ENCODE measurements around the gene RABL6. TPM values are rescaled to one million over a fixed set of nuclear protein-coding genes. Genes with fewer than 3 reads are reported as not detected.
A peak's percentile ranks its signal among the peaks of the same experiment; 100 is the strongest.
"Not testable (repeated sequence)": the region's sequence is repeated elsewhere in the genome, so short reads cannot be mapped to it uniquely, and the experiment has no call there.

The RABL6 gene
- total RNA-seq, 2 experiments from 2014 or later, result 74.9 to 82.7 TPM

GRCh38 chr9:136865768-136866103 is 58.0 kb downstream of the RABL6 start:
- Mint-ChIP-seq H3K27me3 (ENCODE audit: low read depth) (no peaks in the 10 kb centered on the region), H3K27ac (peak overlapping the region; percentile 69), H3K4me3 (peak overlapping the region; percentile 87), H3K36me3 (ENCODE audit: low read depth) (peaks cover 4% of the 10 kb centered on the region), H3K9me3 (no peaks in the 10 kb centered on the region), H3K4me1 (ENCODE audit: low read depth) (peaks cover 20% of the 10 kb centered on the region)
- intact Hi-C loops (cut with micrococcal nuclease), result loop anchor here (1.0 to 5.0 kb wide), 4 partner anchors 16 to 73 kb away; partner anchors contain the start of genes PHPT1, TMEM141 and TRAF2
- CTCF ChIA-PET, result no interaction called here
- DNase-seq, result no peak

GRCh38 chr9:136866898-136867421 is 59.2 kb downstream of the RABL6 start:
- Mint-ChIP-seq H3K4me3 (peak overlapping the region; percentile 69), H3K4me1 (ENCODE audit: low read depth) (peaks cover 20% of the 10 kb centered on the region)
- H3K36me3 Mint-ChIP-seq (ENCODE audit: low read depth); H3K27me3 Mint-ChIP-seq (ENCODE audit: low read depth); H3K27ac Mint-ChIP-seq; CTCF ChIA-PET; H3K9me3 Mint-ChIP-seq: not testable (repeated sequence)
- peak; percentile 6 for DNase-seq
- intact Hi-C loops (cut with micrococcal nuclease), result loop anchor here (1.0 to 5.0 kb wide), 4 partner anchors 15 to 75 kb away; partner anchors contain the start of genes PHPT1, TMEM141 and TRAF2

GRCh38 chr9:136867480-136867879 is 59.7 kb downstream of the RABL6 start:
- H3K27ac Mint-ChIP-seq, result no peak overlapping the region
- H3K4me3 Mint-ChIP-seq, result peak overlapping the region; percentile 69
- intact Hi-C loops (cut with micrococcal nuclease), result loop anchor here (5.0 kb wide), 1 partner anchor 75 kb away; the partner anchor contains the start of gene TMEM141
- no peaks in the 10 kb centered on the region for H3K27me3 Mint-ChIP-seq (ENCODE audit: low read depth)
- no peak for DNase-seq
- H3K36me3 Mint-ChIP-seq (ENCODE audit: low read depth), result peaks cover 5% of the 10 kb centered on the region
- peaks cover 20% of the 10 kb centered on the region for H3K4me1 Mint-ChIP-seq (ENCODE audit: low read depth)
- CTCF ChIA-PET, result no interaction called here
- H3K9me3 Mint-ChIP-seq, result peaks cover under 1% of the 10 kb centered on the region

DNA sequence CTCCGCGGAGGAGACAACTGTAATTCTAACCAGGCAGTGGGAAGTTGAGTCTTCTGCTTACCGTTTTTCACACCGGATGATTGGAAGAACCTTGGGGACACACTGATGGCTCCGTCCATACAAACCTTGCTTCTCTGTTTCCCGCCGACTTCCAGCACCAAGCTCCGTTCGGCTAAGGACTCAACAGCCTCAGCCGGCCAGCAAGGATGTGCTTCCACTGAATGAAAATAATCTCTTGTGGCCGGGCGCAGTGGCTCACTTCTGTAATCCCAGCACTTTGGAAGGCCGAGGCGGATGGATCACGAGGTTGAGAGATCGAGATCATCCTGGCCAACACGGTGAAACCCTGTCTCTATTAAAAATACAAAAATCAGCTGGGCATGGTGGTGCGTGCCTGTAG is 60.2 kb downstream of the RABL6 start:
- H3K36me3 Mint-ChIP-seq (ENCODE audit: low read depth), result peaks cover 6% of the 10 kb centered on the region
- CTCF ChIA-PET, result interaction anchor here (1.1 kb wide), 1 partner anchor 13 kb away, joined by 3 read pairs; no protein-coding TSS in a partner anchor
- intact Hi-C loops (cut with micrococcal nuclease), result loop anchor here (5.0 kb wide), 1 partner anchor 76 kb away; the partner anchor contains the start of gene TMEM141
- H3K9me3 Mint-ChIP-seq, result peaks cover 4% of the 10 kb centered on the region
- no peak overlapping the region for H3K27ac Mint-ChIP-seq
- H3K4me3 Mint-ChIP-seq, result peak overlapping the region; percentile 59
- DNase-seq, result no peak
- no peaks in the 10 kb centered on the region for H3K27me3 Mint-ChIP-seq (ENCODE audit: low read depth)
- H3K4me1 Mint-ChIP-seq (ENCODE audit: low read depth), result peaks cover 20% of the 10 kb centered on the region

- peak; percentile 3 for DNase-seq
- Mint-ChIP-seq H3K27ac (no peak overlapping the region), H3K4me3 (peak overlapping the region; percentile 42), H3K36me3 (ENCODE audit: low read depth) (peaks cover 7% of the 10 kb centered on the region), H3K27me3 (ENCODE audit: low read depth) (no peaks in the 10 kb centered on the region), H3K4me1 (ENCODE audit: low read depth) (peaks cover 19% of the 10 kb centered on the region), H3K9me3 (peaks cover 4% of the 10 kb centered on the region)
- CTCF ChIA-PET, result interaction anchor here (1.1 kb wide), 1 partner anchor 13 kb away, joined by 3 read pairs; no protein-coding TSS in a partner anchor
- intact Hi-C loops (cut with micrococcal nuclease), result loop anchor here (5.0 kb wide), 1 partner anchor 76 kb away; the partner anchor contains the start of gene TMEM141
These were observed 60.9 kb downstream of the RABL6 start for GRCh38 chr9:136868644-136869043.

DNA sequence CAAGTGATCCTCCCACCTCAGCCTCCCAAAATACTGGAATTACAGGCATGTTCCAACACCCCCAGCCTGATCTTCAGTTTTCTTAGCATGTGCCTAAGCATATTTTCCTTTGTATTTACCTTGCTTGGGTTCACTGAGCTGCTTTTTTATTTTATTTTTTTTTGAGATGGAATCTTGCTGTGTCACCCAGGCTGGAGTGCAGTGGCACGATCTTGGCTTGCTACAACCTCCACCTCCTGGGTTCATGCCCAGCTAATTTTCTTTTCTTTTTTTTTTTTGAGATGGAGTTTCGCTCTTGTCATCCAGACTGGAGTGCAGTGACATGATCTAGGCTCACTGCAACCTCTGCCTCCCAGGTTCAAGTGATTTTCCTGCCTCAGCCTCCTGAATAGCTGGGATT is 61.9 kb downstream of the RABL6 start:
- peaks cover 12% of the 10 kb centered on the region for H3K4me1 Mint-ChIP-seq (ENCODE audit: low read depth)
- H3K36me3 Mint-ChIP-seq (ENCODE audit: low read depth); DNase-seq; H3K27ac Mint-ChIP-seq; H3K9me3 Mint-ChIP-seq; H3K4me3 Mint-ChIP-seq; H3K27me3 Mint-ChIP-seq (ENCODE audit: low read depth): not testable (repeated sequence)
- intact Hi-C loops (cut with micrococcal nuclease), result loop anchor here (5.0 kb wide), 1 partner anchor 77 kb away; the partner anchor contains the start of gene TMEM141
- CTCF ChIA-PET, result interaction anchor here (1.0 to 1.5 kb wide), 2 partner anchors 160 to 177 kb away, joined by 3 to 6 read pairs; no protein-coding TSS in a partner anchor

- Mint-ChIP-seq H3K27me3 (ENCODE audit: low read depth) (no peaks in the 10 kb centered on the region), H3K36me3 (ENCODE audit: low read depth) (peaks cover 3% of the 10 kb centered on the region), H3K9me3 (peaks cover 4% of the 10 kb centered on the region), H3K4me1 (ENCODE audit: low read depth) (peaks cover 1% of the 10 kb centered on the region), H3K4me3 (no peak overlapping the region), H3K27ac (no peak overlapping the region)
- CTCF ChIA-PET, result no interaction called here
- intact Hi-C loops (cut with micrococcal nuclease), result no loop called here
- DNase-seq, result no peak
These were observed 67.4 kb downstream of the RABL6 start for GRCh38 chr9:136875155-136875554.

- H3K9me3 Mint-ChIP-seq, result peaks cover 4% of the 10 kb centered on the region
- DNase-seq, result no peak
- no peaks in the 10 kb centered on the region for H3K27me3 Mint-ChIP-seq (ENCODE audit: low read depth)
- no peak overlapping the region for H3K4me3 Mint-ChIP-seq
- intact Hi-C loops (cut with micrococcal nuclease), result no loop called here
- no peak overlapping the region for H3K27ac Mint-ChIP-seq
- H3K36me3 Mint-ChIP-seq (ENCODE audit: low read depth), result peaks cover 3% of the 10 kb centered on the region
- CTCF ChIA-PET, result no interaction called here
- H3K4me1 Mint-ChIP-seq (ENCODE audit: low read depth), result peaks cover 12% of the 10 kb centered on the region
These were observed 68.7 kb downstream of the RABL6 start for GRCh38 chr9:136876476-136876875.

DNA sequence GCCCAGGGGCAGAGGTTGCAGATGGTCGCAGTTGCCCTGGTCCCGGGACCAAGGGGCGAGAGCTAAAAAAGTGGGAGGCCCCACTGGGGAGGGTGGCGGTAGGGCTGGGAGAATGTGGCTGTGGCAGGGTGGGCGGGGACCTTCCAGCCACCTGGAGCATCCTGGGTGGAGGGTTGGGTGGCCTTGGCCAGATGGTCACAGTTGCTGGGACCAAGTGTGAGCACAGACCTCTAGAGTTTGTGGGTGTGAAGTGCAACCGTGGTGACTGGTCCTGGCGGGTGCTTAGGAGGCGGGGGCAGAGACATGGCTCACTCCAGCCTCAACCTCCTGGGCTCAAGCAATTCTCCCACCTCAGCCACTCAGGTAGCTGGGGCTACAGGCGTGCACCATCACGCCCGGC is 72.9 kb downstream of the RABL6 start:
- Mint-ChIP-seq H3K4me1 (ENCODE audit: low read depth) (peaks cover 43% of the 10 kb centered on the region), H3K36me3 (ENCODE audit: low read depth) (peaks cover 6% of the 10 kb centered on the region), H3K27ac (no peak overlapping the region), H3K9me3 (no peaks in the 10 kb centered on the region), H3K27me3 (ENCODE audit: low read depth) (no peaks in the 10 kb centered on the region), H3K4me3 (no peak overlapping the region)
- intact Hi-C loops (cut with micrococcal nuclease), result loop anchor here (2.0 to 10.0 kb wide), 4 partner anchors 342 to 976 kb away; partner anchors contain the start of genes CAMSAP1, CYSRT1, RNF208 and RNF224
- DNase-seq, result no peak
- CTCF ChIA-PET, result interaction anchor here (0.7 to 1.2 kb wide), 2 partner anchors 12 to 149 kb away, joined by 3 read pairs; no protein-coding TSS in a partner anchor

DNA sequence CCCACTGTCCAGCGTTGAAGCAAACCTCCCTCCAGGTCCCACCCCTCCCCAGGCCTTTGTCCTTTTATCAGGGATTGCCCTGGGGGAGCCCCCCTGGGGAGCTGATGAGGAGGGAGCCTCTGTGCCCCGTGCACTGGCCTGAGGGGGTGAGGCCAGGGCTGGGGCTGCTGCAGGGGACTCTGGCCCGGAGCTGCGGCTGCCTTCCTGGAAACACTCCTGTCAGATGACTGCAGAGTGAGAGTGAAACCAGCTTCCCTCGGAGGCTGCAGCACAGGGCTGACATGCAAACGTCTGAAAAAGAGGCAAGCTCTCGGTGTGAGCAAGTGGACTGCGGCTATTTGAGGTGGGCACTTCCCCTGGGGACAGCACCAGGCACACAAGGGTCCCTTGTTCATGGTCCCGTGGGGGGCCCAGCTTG is 74.0 kb downstream of the RABL6 start:
- Mint-ChIP-seq H3K36me3 (ENCODE audit: low read depth) (peaks cover 6% of the 10 kb centered on the region), H3K27ac (peak overlapping the region; percentile 97), H3K4me3 (peak overlapping the region; percentile 70), H3K4me1 (ENCODE audit: low read depth) (peaks cover 43% of the 10 kb centered on the region), H3K9me3 (no peaks in the 10 kb centered on the region), H3K27me3 (ENCODE audit: low read depth) (no peaks in the 10 kb centered on the region)
- intact Hi-C loops (cut with micrococcal nuclease), result loop anchor here (1.0 to 10.0 kb wide), 10 partner anchors 15 to 977 kb away; partner anchors contain the start of genes CAMSAP1, CYSRT1, EDF1 and FBXW5
- DNase-seq, result peak; percentile 86
- CTCF ChIA-PET, result interaction anchor here (0.7 to 1.2 kb wide), 4 partner anchors 23 to 148 kb away, joined by 3 read pairs; partner anchors contain the start of gene AJM1

GRCh38 chr9:136882109-136882946 is 74.6 kb downstream of the RABL6 start:
- intact Hi-C loops (cut with micrococcal nuclease), result loop anchor here (1.0 to 10.0 kb wide), 9 partner anchors 16 to 978 kb away; partner anchors contain the start of genes CAMSAP1, CYSRT1, EDF1 and FBXW5

DNA sequence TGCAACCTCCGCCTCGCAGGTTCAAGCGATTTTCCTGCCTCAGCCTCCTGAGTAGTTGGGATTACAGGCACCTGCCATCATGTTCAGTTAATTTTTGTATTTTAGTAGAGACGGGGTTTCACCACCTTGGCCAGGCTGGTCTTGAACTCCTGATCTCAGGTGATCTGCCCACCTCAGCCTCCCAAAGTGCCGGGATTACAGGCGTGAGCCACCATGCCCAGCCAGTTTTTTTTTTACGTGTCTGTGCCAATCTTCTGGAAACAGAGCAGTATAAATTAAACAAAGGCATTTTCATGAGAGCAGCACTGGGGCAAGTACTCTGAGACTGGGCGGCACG is 75.2 kb downstream of the RABL6 start:
- CTCF ChIA-PET, result interaction anchor here (0.7 to 2.5 kb wide), 3 partner anchors 40 to 482 kb away, joined by 3 to 12 read pairs (median 3); partner anchors contain the start of gene AJM1
- intact Hi-C loops (cut with micrococcal nuclease), result loop anchor here (1.0 to 10.0 kb wide), 9 partner anchors 17 to 978 kb away; partner anchors contain the start of genes CAMSAP1, CYSRT1, EDF1 and FBXW5
- peak overlapping the region; percentile 60 for H3K4me3 Mint-ChIP-seq
- DNase-seq; H3K27me3 Mint-ChIP-seq (ENCODE audit: low read depth); H3K9me3 Mint-ChIP-seq: not testable (repeated sequence)
- H3K4me1 Mint-ChIP-seq (ENCODE audit: low read depth), result peaks cover 51% of the 10 kb centered on the region
- peaks cover 11% of the 10 kb centered on the region for H3K36me3 Mint-ChIP-seq (ENCODE audit: low read depth)
- peak overlapping the region; percentile 97 for H3K27ac Mint-ChIP-seq

More at GRCh38 chr9:136882109-136882946, 74.6 kb downstream of the RABL6 start:
- CTCF ChIA-PET, result interaction anchor here (0.6 to 1.2 kb wide), 4 partner anchors 15 to 147 kb away, joined by 3 read pairs; partner anchors contain the start of gene AJM1
- DNase-seq, result peak; percentile 98
- peak overlapping the region; percentile 70 for H3K4me3 Mint-ChIP-seq
- H3K36me3 Mint-ChIP-seq (ENCODE audit: low read depth), result peaks cover 11% of the 10 kb centered on the region
- no peaks in the 10 kb centered on the region for H3K27me3 Mint-ChIP-seq (ENCODE audit: low read depth)
- H3K9me3 Mint-ChIP-seq, result no peaks in the 10 kb centered on the region
- H3K27ac Mint-ChIP-seq, result peak overlapping the region; percentile 97
- H3K4me1 Mint-ChIP-seq (ENCODE audit: low read depth), result peaks cover 48% of the 10 kb centered on the region

Data from activated naive CD4-positive, alpha-beta T cell treated with anti-CD3 and anti-CD28 coated beads for 36 hours (primary cell).